HG03280 (cell line): ENCODE results near the gene OBP2A.
"Not testable (repeated sequence)": the region's sequence is repeated elsewhere in the genome, so short reads cannot be mapped to it uniquely, and the experiment has no call there.

Source experiments
- ATAC-seq: cut with Tn5 transposase; IDR thresholded peaks from one replicate; pipeline ENCODE4 v1.9.1; 2021; ENCODE audit warnings: mild to moderate bottlenecking, moderate library complexity; ENCODE audit not compliant: unreplicated experiment

The OBP2A gene

DNA sequence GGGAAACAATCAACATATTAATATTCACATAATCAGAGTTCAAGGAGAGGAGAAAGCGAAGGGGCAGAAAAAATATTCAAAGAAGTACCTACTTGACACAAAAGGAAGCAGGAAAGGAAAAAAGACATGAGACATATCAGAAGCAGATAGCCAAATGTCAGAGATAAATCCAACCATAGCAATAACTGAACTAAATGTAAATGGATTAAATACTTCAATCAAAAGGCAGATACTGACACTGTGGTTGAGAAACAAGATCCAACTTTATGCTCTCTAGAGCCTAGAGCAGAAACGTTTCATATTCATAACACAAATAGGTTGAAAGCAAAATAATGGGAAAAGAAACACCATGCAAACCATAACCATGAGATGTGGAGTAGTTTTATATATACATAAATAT is 36.5 kb upstream of the OBP2A start:
- ATAC-seq, result no peak

DNA sequence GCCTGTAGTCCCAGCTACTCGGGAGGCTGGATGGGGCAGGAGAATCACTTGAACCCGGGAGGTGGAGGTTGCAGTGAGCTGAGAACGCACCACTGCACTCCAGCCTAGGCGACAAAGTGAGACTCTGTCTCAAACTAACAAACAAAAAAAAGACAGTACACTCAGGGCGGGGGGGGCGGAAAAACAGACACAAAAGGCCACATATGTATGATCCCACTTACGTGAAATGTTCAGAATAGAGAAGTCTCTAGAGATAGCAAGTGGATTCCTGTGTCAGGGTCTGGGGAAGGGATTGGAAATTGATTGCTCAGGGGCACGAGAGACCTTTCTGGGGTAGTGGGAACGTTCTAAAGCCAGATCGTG is 33.7 kb upstream of the OBP2A start:
- ATAC-seq, result no peak

GRCh38 chr9:135512904-135513303 is 33.0 kb upstream of the OBP2A start:
- no peak for ATAC-seq

GRCh38 chr9:135513351-135513846 is 32.5 kb upstream of the OBP2A start:
- ATAC-seq, result no peak

DNA sequence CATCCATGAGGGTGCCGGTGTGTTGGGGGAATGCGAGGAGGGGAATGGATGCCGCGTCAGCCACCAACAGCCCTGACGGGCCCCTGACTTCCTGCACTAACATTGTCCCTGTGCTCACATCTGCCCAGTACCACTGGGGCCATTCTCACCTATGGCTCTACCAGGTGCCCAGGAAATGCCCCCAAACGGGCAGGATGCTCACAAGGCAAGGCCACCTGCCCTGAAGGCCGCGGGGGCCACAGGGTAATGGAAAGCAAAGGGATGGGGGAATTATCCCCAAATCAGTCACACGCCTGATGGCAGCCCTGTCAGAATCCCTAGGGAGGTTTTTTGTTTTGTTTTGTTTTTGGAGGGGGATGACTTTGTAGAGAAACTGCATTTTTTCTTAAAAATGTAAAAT is 32.0 kb upstream of the OBP2A start:
- not testable (repeated sequence) for ATAC-seq

DNA sequence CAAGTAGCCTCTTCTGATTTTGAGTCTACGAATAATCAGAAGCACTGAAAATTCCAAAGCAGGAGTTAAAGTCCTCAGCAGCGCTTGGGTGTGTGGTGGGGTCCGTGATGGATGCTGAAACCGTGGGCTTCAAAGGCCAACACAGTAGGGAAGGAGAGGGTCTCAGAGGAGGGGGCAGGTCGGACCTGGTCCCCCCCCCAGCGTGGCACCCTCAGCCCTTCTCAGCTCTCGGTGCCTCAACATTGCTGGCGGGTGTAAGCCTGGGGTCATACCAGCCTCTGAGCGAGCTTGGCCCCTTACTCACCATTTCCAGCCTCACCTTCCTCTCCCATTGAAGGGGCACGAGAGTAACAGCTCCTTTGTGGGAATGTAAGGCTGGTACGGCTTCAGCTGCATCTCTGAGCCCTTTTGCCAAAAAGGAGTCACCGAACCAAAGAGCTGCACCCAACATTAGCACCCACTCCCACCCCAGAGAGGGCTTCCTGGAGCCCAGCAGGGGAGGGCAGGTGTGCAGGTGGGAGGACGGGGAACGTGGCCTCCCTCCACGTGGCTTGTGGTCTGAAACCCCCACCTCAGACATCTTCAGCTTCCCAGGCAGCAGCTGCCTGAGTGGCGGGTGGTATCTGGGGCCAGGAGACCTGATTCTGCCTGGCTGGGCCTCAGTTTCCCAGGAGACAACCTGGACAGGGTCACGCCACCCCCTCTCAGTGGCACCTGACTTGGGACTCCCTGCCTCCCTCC is 31.4 kb upstream of the OBP2A start:
- ATAC-seq, result no peak

DNA sequence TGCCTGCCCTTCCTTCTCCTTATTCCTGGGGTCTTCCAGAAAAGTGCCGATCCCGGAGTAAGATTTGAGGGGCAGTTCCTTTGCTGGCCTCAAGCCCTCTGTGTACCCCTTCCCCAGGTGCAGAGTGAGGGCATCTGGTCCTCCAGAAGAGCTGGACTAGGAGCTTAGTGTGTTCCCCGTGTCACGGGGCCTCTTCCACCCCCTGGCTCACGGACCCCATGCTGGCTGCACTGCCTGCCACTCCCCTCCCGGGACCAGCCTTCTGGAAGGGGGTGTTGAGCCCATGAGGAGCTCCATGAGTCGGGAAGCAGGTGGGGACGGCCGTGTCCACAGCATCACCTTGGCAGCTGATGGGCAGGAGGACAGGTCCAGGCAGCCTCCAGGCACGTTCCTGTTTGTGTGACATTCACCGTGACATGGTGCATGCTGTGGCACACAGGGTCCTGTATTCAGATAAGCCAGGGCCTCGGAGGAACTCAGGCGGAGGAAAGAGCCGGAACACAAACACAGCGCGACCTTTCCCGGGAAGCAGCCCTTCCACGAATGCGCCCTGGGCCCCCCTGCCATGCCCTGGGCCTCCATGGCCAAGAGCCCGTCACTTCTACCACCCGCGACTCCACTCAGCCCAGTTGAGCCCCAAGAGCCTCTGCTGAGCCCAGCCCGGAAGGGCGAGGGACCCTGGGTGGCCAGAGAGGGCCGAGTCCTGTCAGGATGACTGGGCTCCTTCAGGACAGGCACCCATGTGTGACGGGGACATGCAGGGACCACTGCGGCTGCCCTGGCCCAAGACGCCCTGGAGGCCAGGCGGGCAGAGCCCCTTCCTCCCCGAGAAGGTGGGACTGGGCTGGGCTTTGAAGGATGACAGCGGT is 30.6 kb upstream of the OBP2A start:
- ATAC-seq, result no peak

DNA sequence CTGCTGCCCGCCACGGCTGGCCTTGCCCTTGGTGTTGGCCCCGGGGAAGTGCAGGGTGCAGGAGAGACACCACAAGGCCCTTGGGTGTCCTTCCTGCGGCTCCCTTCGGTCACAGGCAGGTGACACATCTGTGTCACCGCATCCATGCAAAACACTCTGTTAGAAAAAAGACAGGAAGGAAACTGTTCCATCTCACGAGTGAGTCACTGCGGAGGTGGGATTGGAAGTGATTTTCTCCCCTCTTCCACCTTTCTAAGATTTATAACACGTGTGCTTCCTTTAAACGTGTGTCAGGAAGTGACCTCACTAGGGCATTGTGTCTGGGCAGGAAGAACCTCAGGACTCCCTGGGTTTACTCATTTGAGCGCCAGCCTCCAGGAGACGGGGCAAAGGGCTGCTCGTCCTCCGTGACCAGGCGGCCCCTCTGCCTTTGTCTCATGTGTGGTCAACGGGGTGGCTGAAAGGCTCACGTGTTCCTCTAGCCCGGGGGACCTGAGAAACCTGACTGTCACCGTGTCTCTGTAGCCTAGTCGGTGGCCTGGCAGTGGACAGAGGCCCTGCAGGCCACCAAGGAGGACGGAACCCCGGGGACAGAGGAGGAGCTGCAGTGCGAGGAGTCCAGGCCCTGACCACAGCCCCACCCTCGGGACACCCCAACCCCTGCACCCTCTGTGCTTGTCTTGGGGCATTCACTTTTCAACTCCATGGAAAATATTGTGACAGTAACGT is 29.6 kb upstream of the OBP2A start:
- ATAC-seq, result no peak

DNA sequence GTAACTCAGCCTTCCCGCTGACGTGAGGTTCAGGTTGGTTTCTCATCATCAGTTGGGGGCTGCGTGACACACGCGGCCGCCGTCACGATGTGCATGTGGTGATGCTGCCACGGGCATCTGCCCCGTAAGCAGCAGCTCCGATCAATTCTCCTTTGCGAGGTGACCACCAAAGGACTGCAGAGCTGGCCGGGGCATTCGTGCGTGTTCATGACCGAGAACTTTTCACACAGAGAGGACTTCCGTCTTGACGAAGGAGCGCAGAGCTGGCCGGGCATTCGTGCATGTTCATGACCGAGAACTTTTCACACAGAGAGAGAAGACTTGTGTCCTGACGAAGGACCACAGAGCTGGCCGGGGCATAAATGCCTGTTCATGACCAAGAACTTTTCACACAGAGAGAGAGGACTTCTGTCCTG is 28.5 kb upstream of the OBP2A start:
- no peak for ATAC-seq

DNA sequence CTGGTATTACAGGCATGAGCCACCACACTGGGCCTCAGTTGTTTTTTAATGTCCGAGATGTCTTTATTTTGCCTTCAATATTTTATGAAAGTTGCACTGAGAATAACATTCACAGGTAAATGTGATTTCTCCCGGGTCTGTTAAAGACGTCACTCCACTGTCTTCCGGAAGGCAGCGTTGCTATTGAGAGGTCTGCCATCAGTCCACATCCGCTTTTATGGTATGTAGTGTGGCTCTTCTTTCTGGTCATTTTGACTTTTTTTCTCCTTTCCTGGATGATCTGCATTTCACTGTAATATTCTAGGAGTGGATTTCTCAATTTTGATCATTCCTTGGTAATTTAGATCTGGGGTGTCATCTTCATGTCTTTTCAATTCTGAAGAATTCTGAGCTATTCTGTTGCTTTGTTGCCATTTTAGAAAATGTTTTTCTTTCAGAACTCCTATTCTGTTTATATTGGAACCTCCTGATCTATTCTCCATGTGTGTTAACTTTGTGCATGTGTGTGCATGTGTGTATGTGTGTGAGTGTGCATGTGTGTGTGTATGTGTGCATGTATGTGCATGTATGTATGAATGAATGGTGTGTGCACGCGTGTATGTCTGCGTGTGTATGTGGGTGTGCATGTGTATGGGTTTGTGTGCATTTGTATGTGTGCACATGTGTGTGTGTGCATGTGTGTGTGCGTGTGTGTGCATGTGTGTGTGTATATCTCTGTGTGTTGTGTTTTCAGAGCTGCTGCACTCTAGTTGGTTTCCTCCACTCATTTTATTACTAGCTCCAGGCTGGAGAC is 26.6 kb upstream of the OBP2A start:
- ATAC-seq, result no peak

DNA sequence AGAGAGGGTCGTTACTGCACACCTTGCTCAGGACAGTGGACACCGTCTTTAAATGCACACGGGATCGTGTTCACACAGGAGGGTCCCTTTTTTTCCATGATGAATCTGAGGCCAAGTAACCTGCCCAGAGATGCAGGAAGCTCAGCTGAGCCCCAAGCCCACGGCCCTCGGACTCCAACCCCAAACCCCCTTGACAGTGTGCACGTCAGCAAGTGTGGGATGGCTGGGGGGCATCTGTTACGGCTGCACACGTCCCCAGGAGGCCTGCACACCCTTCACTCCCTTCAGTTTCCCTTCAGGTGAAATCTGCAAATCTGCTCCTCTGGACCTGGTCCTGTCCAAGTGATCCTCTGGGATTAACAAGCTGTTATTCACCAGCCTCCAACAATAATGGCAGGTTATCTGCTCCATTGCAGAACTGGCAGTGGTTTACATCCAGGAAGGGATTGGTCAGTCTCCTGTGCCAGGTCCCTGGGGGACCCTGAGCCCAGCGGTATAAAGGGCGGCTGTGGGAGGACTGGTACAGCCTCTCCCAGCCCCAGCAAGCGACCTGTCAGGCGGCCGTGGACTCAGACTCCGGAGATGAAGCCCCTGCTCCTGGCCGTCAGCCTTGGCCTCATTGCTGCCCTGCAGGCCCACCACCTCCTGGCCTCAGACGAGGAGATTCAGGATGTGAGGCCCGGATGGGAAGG is 24.9 kb upstream of the OBP2A start, which contains the start of gene LCN1:
Gene LCN1 (plus strand): TSS at position 525 of the 692 bp plus-strand sequence. CDS start 58 bp downstream, at position 583.
- no peak for ATAC-seq

DNA sequence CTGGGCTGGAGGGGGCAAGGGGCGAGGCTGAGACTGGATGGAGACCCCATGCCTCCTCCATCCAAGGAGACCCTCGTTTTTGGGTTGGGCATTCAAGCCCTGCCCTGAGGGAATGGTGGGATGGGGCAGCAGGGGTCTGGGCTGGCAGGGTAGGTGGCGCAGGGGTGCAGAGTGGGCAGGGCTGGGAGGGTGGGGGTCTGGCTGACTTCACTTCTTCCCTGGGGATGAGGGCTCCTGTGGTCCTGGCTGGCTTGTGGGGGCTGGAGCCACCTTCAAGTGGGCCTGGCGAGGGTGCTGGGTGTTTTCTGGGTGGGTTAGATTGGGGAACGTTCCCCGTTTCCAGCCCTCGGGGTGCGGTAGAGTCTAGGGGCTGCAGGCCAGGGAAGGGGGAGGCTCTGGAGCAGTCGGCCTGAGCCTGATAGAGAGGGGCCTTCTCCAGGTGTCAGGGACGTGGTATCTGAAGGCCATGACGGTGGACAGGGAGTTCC is 24.3 kb upstream of the OBP2A start:
- ATAC-seq, result no peak

DNA sequence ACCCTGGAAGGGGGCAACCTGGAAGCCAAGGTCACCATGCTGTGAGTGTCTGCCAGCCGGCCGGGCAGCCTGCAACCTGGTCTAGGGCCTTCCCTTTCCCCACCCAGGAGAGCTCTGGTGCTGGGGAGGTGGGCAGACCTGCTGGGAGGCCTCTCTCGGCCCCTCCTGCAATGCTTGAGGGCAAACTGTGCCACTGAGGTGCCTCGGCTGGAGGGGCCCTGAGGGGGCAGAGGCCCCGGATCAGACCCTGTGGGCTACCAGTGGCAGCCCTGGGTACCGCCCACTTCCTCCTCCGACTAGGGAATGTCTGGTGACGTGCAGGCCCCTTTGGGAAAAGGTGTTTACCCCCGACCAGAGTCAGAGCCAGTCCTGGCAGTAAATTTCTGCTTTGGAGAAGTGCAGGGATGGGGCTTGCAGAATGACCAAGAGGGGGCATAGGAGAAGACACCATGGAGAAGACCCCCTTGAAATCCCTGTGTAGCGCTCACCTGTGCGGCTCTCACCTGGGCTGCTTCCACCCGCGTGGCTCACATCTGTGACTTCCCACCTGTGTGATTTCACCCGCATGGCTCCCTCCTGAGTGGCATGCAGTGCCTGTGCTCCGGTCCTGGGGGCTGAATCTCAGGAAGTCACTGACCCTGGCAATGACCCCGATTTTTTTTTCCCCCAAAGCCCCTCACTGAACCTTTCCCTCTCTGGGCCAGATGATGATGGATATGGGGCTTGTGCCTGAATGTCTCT is 23.6 kb upstream of the OBP2A start:
- ATAC-seq, result no peak

DNA sequence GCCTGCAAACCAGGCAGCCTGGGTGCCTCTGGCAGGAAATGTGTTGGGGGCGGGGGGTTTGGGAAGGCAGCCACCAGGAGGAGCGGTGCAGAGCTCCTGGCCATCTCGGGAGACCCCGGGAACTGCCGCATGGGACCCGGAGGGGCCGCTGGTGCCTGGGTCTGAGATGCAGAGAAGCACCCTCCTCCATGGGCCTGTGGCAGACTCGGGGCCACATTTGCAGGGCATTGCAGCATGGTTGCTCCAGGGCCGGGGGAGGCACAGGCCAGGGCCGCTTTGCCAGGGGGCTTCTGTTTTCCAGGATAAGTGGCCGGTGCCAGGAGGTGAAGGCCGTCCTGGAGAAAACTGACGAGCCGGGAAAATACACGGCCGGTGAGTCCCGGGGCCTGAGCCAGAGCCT is 23.0 kb upstream of the OBP2A start:
- ATAC-seq, result no peak

GRCh38 chr9:135523521-135524129 is 22.3 kb upstream of the OBP2A start:
- no peak for ATAC-seq

GRCh38 chr9:135524130-135524861 is 21.6 kb upstream of the OBP2A start:
- no peak for ATAC-seq

DNA sequence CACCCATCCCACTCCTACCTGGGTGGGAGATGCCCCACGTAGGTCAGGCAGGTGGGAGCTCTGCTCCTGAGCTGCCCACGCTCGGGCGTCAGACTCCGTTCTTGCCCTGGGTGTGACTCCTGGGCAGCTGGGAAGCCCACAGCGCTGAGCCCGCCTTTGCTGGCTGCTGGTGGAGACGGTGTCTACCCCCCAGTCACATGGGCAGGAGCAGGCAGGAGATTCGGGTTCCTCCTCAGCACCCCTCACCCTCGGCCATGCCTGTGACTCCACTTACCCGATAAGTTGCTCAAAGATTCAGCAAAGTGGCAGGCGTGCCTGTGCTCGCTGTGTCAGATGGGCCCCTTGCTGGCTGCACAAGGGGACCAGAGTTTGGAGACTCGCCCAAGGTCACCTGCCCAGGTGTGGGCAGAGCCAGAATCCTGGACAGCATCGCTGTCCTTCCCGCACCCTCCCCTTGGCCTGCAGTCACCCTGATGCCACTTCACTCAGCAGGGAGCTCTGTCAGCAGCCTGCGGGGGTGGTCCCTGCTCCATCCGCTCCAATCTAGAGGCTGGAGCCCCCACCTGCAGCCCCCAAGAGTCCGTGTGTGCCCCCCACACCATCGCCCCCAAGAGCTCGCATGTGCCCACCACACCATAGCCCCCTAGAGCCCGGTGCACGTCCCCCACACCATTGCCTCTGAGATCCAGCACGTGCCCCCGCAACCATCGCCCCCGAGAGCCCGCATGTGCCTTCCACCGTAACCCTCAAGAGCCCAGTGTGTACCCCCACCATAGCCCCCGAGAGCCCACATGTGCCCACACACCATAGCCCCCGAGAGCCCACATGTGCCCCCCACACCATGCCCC is 20.5 kb upstream of the OBP2A start:
- ATAC-seq, result no peak
